ENCODE measurements around the gene MAGEA11.
"Not testable (repeated sequence)": the region's sequence is repeated elsewhere in the genome, so short reads cannot be mapped to it uniquely, and the experiment has no call there.

The MAGEA11 gene

GRCh38 chrX:149711545-149712236 is at the start of gene MAGEA11:
MAGEA11 (plus strand) TSS chrX:149712060; CDS start chrX:149713160, 1,100 bp downstream.
- no peak for DNase-seq (ENCODE audit: low spot score)

GRCh38 chrX:149675088-149675487 is 36.8 kb upstream of the MAGEA11 start:
- DNase-seq (ENCODE audit: low spot score): not testable (repeated sequence)

GRCh38 chrX:149675554-149675953 is 36.3 kb upstream of the MAGEA11 start:
- not testable (repeated sequence) for DNase-seq (ENCODE audit: low spot score)

GRCh38 chrX:149679164-149679678 is 32.6 kb upstream of the MAGEA11 start:
- not testable (repeated sequence) for DNase-seq (ENCODE audit: low spot score)

- DNase-seq (ENCODE audit: low spot score): no peak
Measured at GRCh38 chrX:149681182-149681581, 30.7 kb upstream of the MAGEA11 start.

GRCh38 chrX:149682031-149682430 is 29.8 kb upstream of the MAGEA11 start:
- DNase-seq (ENCODE audit: low spot score): no peak

GRCh38 chrX:149682956-149683947 is 28.6 kb upstream of the MAGEA11 start:
- DNase-seq (ENCODE audit: low spot score): no peak

GRCh38 chrX:149683966-149684730 is 27.7 kb upstream of the MAGEA11 start:
- DNase-seq (ENCODE audit: low spot score): no peak

GRCh38 chrX:149687991-149688390 is 23.9 kb upstream of the MAGEA11 start:
- no peak for DNase-seq (ENCODE audit: low spot score)

GRCh38 chrX:149688552-149688951 is 23.3 kb upstream of the MAGEA11 start:
- no peak for DNase-seq (ENCODE audit: low spot score)

GRCh38 chrX:149691794-149692193 is 20.1 kb upstream of the MAGEA11 start:
- DNase-seq (ENCODE audit: low spot score): no peak

- not testable (repeated sequence) for DNase-seq (ENCODE audit: low spot score)
Measured at GRCh38 chrX:149692686-149693272, 19.1 kb upstream of the MAGEA11 start.

- no peak for DNase-seq (ENCODE audit: low spot score)
Measured at GRCh38 chrX:149699761-149700160, 12.1 kb upstream of the MAGEA11 start.

GRCh38 chrX:149704664-149705063 is 7.2 kb upstream of the MAGEA11 start:
- DNase-seq (ENCODE audit: low spot score): no peak

- DNase-seq (ENCODE audit: low spot score): no peak
Measured at GRCh38 chrX:149707147-149707901, 4.5 kb upstream of the MAGEA11 start.

GRCh38 chrX:149712831-149713230 is 971 bp downstream of the MAGEA11 start:
- no peak for DNase-seq (ENCODE audit: low spot score)

- no peak for DNase-seq (ENCODE audit: low spot score)
Measured at GRCh38 chrX:149713279-149714050, 1.6 kb downstream of the MAGEA11 start.

GRCh38 chrX:149715468-149715867 is 3.6 kb downstream of the MAGEA11 start:
- DNase-seq (ENCODE audit: low spot score): no peak

- no peak for DNase-seq (ENCODE audit: low spot score)
Measured at GRCh38 chrX:149716632-149717031, 4.8 kb downstream of the MAGEA11 start.

GRCh38 chrX:149717803-149718202 is 5.9 kb downstream of the MAGEA11 start:
- no peak for DNase-seq (ENCODE audit: low spot score)
